SU-DHL-6 (cell line): ENCODE data around the gene OSBPL7.

Source experiments
- CTCF ChIP-seq: fragments of 200-600 bp; sonication (generic); IDR thresholded peaks from one replicate; pipeline ENCODE4 v1.5.1; 2017; ENCODE audit warnings: antibody characterized with exemption, mild to moderate bottlenecking, low read length, moderate library complexity; ENCODE audit not compliant: insufficient read depth, poor library complexity, severe bottlenecking
- EZH2phosphoT487 ChIP-seq: fragments of 200-600 bp; sonication (generic), shearing (Covaris generic); conservative IDR thresholded peaks from 2 replicates; pipeline ENCODE4 v1.6.1; 2018; ENCODE audit warnings: mild to moderate bottlenecking, antibody characterized with exemption, low read length, moderate library complexity, mixed read lengths

- TF ChIP-seq CTCF: no peak
- no peak for TF ChIP-seq EZH2phosphoT487
Observed at GRCh38 chr17:47806026-47806912, 15.3 kb downstream of the OSBPL7 start.
